ENCODE results near the gene DRG2.

Gene DRG2

GRCh38 chr17:18100616-18101015 is 12.9 kb downstream of the DRG2 start:
- no peak overlapping the region for H3K4me3 ChIP-seq (ENCODE audit: low read depth, low read length)
- TF ChIP-seq, protein P1, sequence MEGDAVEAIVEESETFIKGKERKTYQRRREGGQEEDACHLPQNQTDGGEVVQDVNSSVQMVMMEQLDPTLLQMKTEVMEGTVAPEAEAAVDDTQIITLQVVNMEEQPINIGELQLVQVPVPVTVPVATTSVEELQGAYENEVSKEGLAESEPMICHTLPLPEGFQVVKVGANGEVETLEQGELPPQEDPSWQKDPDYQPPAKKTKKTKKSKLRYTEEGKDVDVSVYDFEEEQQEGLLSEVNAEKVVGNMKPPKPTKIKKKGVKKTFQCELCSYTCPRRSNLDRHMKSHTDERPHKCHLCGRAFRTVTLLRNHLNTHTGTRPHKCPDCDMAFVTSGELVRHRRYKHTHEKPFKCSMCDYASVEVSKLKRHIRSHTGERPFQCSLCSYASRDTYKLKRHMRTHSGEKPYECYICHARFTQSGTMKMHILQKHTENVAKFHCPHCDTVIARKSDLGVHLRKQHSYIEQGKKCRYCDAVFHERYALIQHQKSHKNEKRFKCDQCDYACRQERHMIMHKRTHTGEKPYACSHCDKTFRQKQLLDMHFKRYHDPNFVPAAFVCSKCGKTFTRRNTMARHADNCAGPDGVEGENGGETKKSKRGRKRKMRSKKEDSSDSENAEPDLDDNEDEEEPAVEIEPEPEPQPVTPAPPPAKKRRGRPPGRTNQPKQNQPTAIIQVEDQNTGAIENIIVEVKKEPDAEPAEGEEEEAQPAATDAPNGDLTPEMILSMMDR (IDR thresholded peaks at IDR 0.05; ENCODE audit: control insufficient read depth, extremely low read depth, insufficient read depth), result no peak
- no peak for DNase-seq (ENCODE audit: low read depth)

DNA sequence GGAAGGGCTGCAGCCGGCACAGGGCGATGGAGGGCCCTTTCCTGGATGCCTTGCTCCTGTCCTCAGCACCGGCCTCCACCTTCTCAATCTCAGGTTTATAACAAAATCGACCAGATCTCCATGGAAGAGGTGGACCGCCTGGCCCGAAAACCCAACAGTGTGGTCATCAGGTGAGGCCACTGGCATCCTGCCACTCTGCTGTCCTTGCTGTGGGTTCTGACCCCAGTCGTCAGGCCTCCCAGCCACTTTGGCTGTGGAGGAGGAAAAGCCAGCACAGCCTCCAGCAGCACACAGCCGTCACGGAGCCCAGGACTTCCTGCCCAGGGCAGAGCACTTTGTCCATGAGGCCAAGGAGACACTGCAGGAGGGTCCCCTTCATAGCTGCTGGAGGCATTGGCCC is 14.1 kb downstream of the DRG2 start:
- TF ChIP-seq, protein P1 (IDR thresholded peaks at IDR 0.05; ENCODE audit: control insufficient read depth, extremely low read depth, insufficient read depth), result no peak
- no peak for DNase-seq (ENCODE audit: low read depth)
- H3K4me3 ChIP-seq (ENCODE audit: low read depth, low read length), result no peak overlapping the region

DNA sequence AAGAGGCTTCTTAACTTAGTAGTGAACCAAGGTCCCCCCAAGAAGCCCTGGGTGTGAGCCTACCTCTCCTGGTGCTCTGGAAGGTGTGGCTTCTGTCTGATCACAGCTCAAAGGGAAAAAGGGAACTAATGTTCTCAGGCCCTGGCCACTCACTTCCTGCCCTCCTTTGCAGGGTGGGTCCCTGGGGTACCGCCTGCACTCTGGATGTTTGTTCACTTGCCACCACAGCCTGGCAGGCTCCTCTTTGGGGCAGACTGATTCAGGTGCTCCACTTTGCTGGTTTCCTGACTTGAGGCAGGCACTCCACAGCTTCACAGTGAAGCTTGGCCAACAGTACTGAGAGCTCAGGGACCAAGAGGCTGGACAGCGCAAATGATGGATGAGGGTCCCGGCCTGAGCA is 14.9 kb downstream of the DRG2 start:
- no peak for DNase-seq (ENCODE audit: low read depth)
- TF ChIP-seq, protein P1 (IDR thresholded peaks at IDR 0.05; ENCODE audit: control insufficient read depth, extremely low read depth, insufficient read depth), result no peak
- no peak overlapping the region for H3K4me3 ChIP-seq (ENCODE audit: low read depth, low read length)

GRCh38 chr17:18105027-18105426 is 17.3 kb downstream of the DRG2 start:
- TF ChIP-seq, protein P1 (IDR thresholded peaks at IDR 0.05; ENCODE audit: control insufficient read depth, extremely low read depth, insufficient read depth), result no peak

GRCh38 chr17:18105595-18105994 is 17.8 kb downstream of the DRG2 start:
- H3K4me3 ChIP-seq (ENCODE audit: low read depth, low read length), result no peak overlapping the region
- no peak for DNase-seq (ENCODE audit: low read depth)
- TF ChIP-seq, protein P1 (IDR thresholded peaks at IDR 0.05; ENCODE audit: control insufficient read depth, extremely low read depth, insufficient read depth), result no peak

More at GRCh38 chr17:18105027-18105426, 17.3 kb downstream of the DRG2 start:
- no peak for DNase-seq (ENCODE audit: low read depth)
- H3K4me3 ChIP-seq (ENCODE audit: low read depth, low read length), result no peak overlapping the region

DNA sequence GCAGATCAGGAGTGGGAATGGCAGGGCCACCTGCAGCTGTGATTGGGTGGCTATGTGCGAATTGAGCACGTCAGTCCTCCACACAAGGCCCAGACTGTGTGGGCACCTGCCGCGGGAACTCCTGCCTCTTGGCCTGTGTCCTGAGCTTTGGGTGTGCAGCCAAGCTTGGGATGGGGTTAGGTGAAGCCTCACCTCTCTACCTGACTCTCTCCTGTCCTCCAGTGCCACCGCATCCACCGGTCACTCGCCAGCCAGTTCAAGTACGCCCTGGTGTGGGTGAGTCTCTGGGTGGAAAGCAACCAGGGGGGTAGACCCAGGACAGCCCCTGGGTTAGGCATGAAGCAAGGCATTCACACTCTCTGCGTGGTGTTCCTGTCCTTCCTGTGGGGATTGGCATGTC is 18.5 kb downstream of the DRG2 start:
- TF ChIP-seq, protein P1 (IDR thresholded peaks at IDR 0.05; ENCODE audit: control insufficient read depth, extremely low read depth, insufficient read depth), result no peak
- no peak for DNase-seq (ENCODE audit: low read depth)
- H3K4me3 ChIP-seq (ENCODE audit: low read depth, low read length), result no peak overlapping the region

GRCh38 chr17:18107061-18107790 is 19.5 kb downstream of the DRG2 start:
- no peak for DNase-seq (ENCODE audit: low read depth)
- TF ChIP-seq, protein P1 (IDR thresholded peaks at IDR 0.05; ENCODE audit: control insufficient read depth, extremely low read depth, insufficient read depth), result no peak
- H3K4me3 ChIP-seq (ENCODE audit: low read depth, low read length), result no peak overlapping the region
